ENCODE measurements around the gene LRRC31.

DNA sequence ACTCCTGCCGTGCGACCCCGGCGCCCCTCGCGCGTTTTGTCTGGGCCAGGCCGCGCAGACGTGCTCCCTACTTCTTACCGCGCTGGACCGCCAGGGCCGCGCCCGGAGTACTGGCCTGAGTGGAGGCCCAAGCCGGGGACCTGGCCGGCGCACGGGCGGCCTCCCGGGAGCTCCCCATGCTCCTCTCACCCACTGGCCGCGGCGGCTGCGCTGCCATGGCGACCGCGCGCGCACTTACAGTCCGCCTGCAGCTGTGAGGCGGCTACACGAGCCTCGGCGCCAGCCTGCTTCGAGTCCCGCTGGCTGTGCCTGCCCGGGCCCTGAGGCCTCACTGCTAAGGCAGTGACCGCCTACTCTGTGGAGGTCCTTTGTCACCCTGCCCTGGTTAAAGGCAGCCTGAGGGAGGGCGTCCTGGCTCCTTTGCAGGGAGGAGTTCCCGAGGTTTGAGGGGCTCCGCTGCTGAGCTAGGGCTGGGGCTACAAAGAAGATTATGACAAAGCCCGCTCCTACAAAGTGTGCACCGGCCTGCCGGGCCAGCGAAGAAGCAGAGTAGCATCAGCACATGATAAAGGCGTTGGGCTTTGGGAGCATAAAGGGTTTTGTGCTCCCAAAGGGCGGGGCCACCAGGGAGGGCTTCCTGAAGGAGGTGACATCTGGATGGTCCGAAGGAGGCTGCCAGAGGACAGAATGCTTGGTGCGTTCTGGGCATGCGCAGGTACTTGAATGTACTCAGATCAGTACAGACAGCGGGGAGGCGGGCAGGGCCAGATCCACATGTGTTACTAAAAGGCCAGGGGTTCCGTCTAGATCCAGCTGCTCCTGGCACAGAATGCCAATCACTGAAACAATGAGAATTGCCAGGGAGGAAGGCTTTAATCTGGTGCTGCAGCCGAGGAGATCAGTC lies 57.2 kb downstream of the LRRC31 start, which contains the start of the genes LRRC34 and LRRIQ4:
- TF ChIP-seq, protein P1, sequence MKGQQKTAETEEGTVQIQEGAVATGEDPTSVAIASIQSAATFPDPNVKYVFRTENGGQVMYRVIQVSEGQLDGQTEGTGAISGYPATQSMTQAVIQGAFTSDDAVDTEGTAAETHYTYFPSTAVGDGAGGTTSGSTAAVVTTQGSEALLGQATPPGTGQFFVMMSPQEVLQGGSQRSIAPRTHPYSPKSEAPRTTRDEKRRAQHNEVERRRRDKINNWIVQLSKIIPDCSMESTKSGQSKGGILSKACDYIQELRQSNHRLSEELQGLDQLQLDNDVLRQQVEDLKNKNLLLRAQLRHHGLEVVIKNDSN (IDR thresholded peaks at IDR 0.05), result no peak
- no peak for TF ChIP-seq REST (IDR thresholded peaks at IDR 0.05; ENCODE audit: low read depth)

All from Ishikawa (cell line).